Transverse colon (tissue), 4 donors: ENCODE data around the gene QSOX2. TPM values are rescaled to one million over a fixed set of nuclear protein-coding genes. Genes with fewer than 3 reads are reported as not detected.

Experiments
- DNase-seq: peaks from one replicate; pipeline ENCODE4 v3.0.0-alpha.2; 2019
- H3K27ac ChIP-seq, 4 donors: fragments of 200-600 bp; sonication (generic); 2 replicates each; pipeline ENCODE4 v1.5.1; 2016 to 2018; ENCODE audit warnings: inconsistent platforms in 4 of 4
- H3K27me3 ChIP-seq: fragments of 200-600 bp; sonication (generic); 2 replicates; pipeline ENCODE4 v1.5.1; 2017; ENCODE audit warnings: inconsistent platforms
- H3K36me3 ChIP-seq, 4 donors: fragments of 200-600 bp; sonication (generic); 2 replicates each; pipeline ENCODE4 v1.5.1; 2017 to 2019; ENCODE audit warnings: inconsistent platforms in 4 of 4
- H3K4me1 ChIP-seq, 4 donors: fragments of 200-600 bp; sonication (generic); 2 replicates each; pipeline ENCODE4 v1.5.1; 2017 to 2020; ENCODE audit warnings: inconsistent platforms in 4 of 4
- H3K4me3 ChIP-seq, 4 donors: fragments of 200-600 bp; sonication (generic); 1 replicate in 1 of 4; 2 replicates in 3 of 4; pipeline versions ENCODE4 v1.5.1 to v1.6.1; 2017 to 2019; ENCODE audit warnings: inconsistent platforms in 4 of 4
- H3K9me3 ChIP-seq, 2 donors: fragments of 200-600 bp; sonication (generic); 2 replicates each; pipeline ENCODE4 v1.5.1; 2017 to 2019; ENCODE audit warnings: inconsistent platforms in 2 of 2
- CTCF ChIP-seq, 5 experiments: fragments of 200-600 bp in 3 of 5; fragments of 450-650 bp in 2 of 5; sonication (generic) in 3 of 5; IDR thresholded peaks; 1 replicate in 2 of 5; 2 replicates in 3 of 5; pipeline ENCODE4 v1.5.1; 2016 to 2017; ENCODE audit warnings: antibody characterized with exemption in 5 of 5, inconsistent platforms in 3 of 5, mild to moderate bottlenecking in 2 of 5, moderate library complexity in 1 of 5
- EP300 ChIP-seq: sonication (generic); formaldehyde crosslinking; IDR thresholded peaks from one replicate; pipeline ENCODE4 v1.6.1; 2017; ENCODE audit warnings: antibody characterized with exemption, low read depth
- POLR2A ChIP-seq: fragments of 450-650 bp; IDR thresholded peaks from one replicate; pipeline ENCODE4 v1.6.1; 2016; ENCODE audit warnings: antibody characterized with exemption, mild to moderate bottlenecking, moderate library complexity
- POLR2AphosphoS5 ChIP-seq, 3 donors: sonication (generic); formaldehyde crosslinking; IDR thresholded peaks; one replicate each; pipeline ENCODE4 v1.6.1; 2016; ENCODE audit warnings: antibody characterized with exemption in 3 of 3
- WGBS, 2 donors: methylation state at CpG; one replicate each; pipeline ENCODE4 v1.1.5; 2018; ENCODE audit warnings: low coverage in 1 of 2; 5-methylcytosine and 5-hydroxymethylcytosine counted together
- in situ Hi-C, 4 donors: fragments of 200-750 bp; cut with MboI; loops; one replicate each; pipeline versions ENCODE4 v1.15.0 to v1.15.1; 2017; ENCODE audit warnings: low sequenced_read_pairs in 3 of 4, low pct_ligation_motif_present in 1 of 4, low pct_unique_long_range_greater_than_20kb in 1 of 4
- intact Hi-C: fragments of 100-400 bp; cut with DNase I; formaldehyde crosslinking; loops from one replicate; pipeline ENCODE4 v1.15.1; 2023; ENCODE audit warnings: low total_unique reads
- total RNA-seq, 4 donors: library from RNA; depleted of rRNA; stranded (reverse); fragments of >200 nt; gene quantifications; one replicate each; pipeline ENCODE4 v1.1.0, GENCODE V29; 2016

Gene QSOX2
- total RNA-seq, 4 donors from 2014 or later: 3.7 to 18.1 (median 4.8) TPM

GRCh38 chr9:136223871-136224640 lies 21.6 kb downstream of the QSOX2 start:
- TF ChIP-seq CTCF (IDR thresholded peaks at IDR 0.05) (no peak), EP300 (no peak), POLR2AphosphoS5 (IDR thresholded peaks at IDR 0.05) (no peak), POLR2A (no peak)
- Histone ChIP-seq H3K9me3 (no peaks in the 10 kb centered on the region), H3K36me3 (no peaks in the 10 kb centered on the region), H3K4me1 (no peaks in the 10 kb centered on the region), H3K27me3 (no peaks in the 10 kb centered on the region), H3K27ac (no peak overlapping the region), H3K4me3 (no peak overlapping the region)
- WGBS, 2 donors: 93 to 98% methylated on average over 7 to 30 of the region's 30 CpGs
- intact Hi-C loops (no loop called here), in situ Hi-C loops (no loop called here)
- DNase-seq: no peak

- TF ChIP-seq EP300: no peak
- no peak for TF ChIP-seq CTCF (IDR thresholded peaks at IDR 0.05)
- no peak for TF ChIP-seq POLR2AphosphoS5 (IDR thresholded peaks at IDR 0.05)
- TF ChIP-seq POLR2A: no peak
- Histone ChIP-seq H3K27ac (no peak overlapping the region), H3K36me3 (peaks cover 0 to 7% (median 0%) of the 10 kb centered on the region in 4 donors), H3K27me3 (no peaks in the 10 kb centered on the region), H3K9me3 (no peaks in the 10 kb centered on the region), H3K4me1 (no peaks in the 10 kb centered on the region), H3K4me3 (no peak overlapping the region)
- 88 to 96% methylated on average over 3 to 9 of the region's 13 CpGs for WGBS, 2 donors
- intact Hi-C loops (no loop called here), in situ Hi-C loops (no loop called here)
- DNase-seq: no peak
These were observed 22.7 kb downstream of the QSOX2 start for GRCh38 chr9:136222906-136223285.

GRCh38 chr9:136222166-136222905 lies 23.3 kb downstream of the QSOX2 start:
- in situ Hi-C loops: no loop called here
- Histone ChIP-seq H3K27me3 (no peaks in the 10 kb centered on the region), H3K36me3 (peaks cover 0 to 7% (median 0%) of the 10 kb centered on the region in 4 donors), H3K27ac (no peak overlapping the region), H3K4me1 (no peaks in the 10 kb centered on the region), H3K9me3 (no peaks in the 10 kb centered on the region), H3K4me3 (no peak overlapping the region)
- intact Hi-C loops: no loop called here
- TF ChIP-seq POLR2AphosphoS5 (IDR thresholded peaks at IDR 0.05) (no peak), EP300 (no peak), CTCF (IDR thresholded peaks at IDR 0.05) (no peak), POLR2A (no peak)
- no peak for DNase-seq
- 95% methylated on average over 37 of the region's 38 CpGs; no CpG with 5 or more reads in 1 of the 2 donors for WGBS, 2 donors

- no peaks in the 10 kb centered on the region for H3K27me3 ChIP-seq
- no peak for TF ChIP-seq POLR2A
- no peak for TF ChIP-seq EP300
- TF ChIP-seq CTCF (IDR thresholded peaks at IDR 0.05): no peak
- TF ChIP-seq POLR2AphosphoS5 (IDR thresholded peaks at IDR 0.05): no peak
- 93 to 100% methylated on average over 2 to 15 of the region's 15 CpGs for WGBS, 2 donors
- in situ Hi-C loops (no loop called here), intact Hi-C loops (no loop called here)
- H3K4me3 ChIP-seq: no peak overlapping the region
- no peaks in the 10 kb centered on the region for H3K9me3 ChIP-seq
- H3K36me3 ChIP-seq: peaks cover 0 to 7% (median 0%) of the 10 kb centered on the region in 4 donors
- H3K4me1 ChIP-seq: no peaks in the 10 kb centered on the region
- no peak for DNase-seq
- no peak overlapping the region for H3K27ac ChIP-seq
These were observed 25.4 kb downstream of the QSOX2 start for GRCh38 chr9:136220017-136220729.
